Measurements from ENCODE around the gene SAP30L.

The SAP30L gene

GRCh38 chr5:154445422-154446194 is at the start of gene SAP30L:
TSS of gene SAP30L (plus strand) at chr5:154445997. CDS start at chr5:154446605, 608 bp downstream.
- peak; percentile 75 for DNase-seq

- no peak for DNase-seq
These were observed 49.7 kb upstream of the SAP30L start for GRCh38 chr5:154396128-154396527.

GRCh38 chr5:154397652-154398406 is 48.0 kb upstream of the SAP30L start:
- no peak for DNase-seq

GRCh38 chr5:154400678-154401077 is 45.1 kb upstream of the SAP30L start:
- no peak for DNase-seq

- DNase-seq, result no peak
These were observed 44.4 kb upstream of the SAP30L start for GRCh38 chr5:154401355-154401754.

- DNase-seq, result no peak
These were observed 43.9 kb upstream of the SAP30L start for GRCh38 chr5:154401931-154402330.

- DNase-seq, result no peak
These were observed 43.2 kb upstream of the SAP30L start for GRCh38 chr5:154402611-154403010.

GRCh38 chr5:154403234-154403633 is 42.6 kb upstream of the SAP30L start:
- no peak for DNase-seq

GRCh38 chr5:154403776-154404387 is 41.9 kb upstream of the SAP30L start:
- no peak for DNase-seq

- peak; percentile 19 for DNase-seq
These were observed 40.6 kb upstream of the SAP30L start for GRCh38 chr5:154405078-154405792.

GRCh38 chr5:154406231-154406630 is 39.6 kb upstream of the SAP30L start:
- no peak for DNase-seq

GRCh38 chr5:154406826-154407225 is 39.0 kb upstream of the SAP30L start:
- DNase-seq, result no peak

- no peak for DNase-seq
These were observed 37.0 kb upstream of the SAP30L start for GRCh38 chr5:154408811-154409210.

- no peak for DNase-seq
These were observed 36.5 kb upstream of the SAP30L start for GRCh38 chr5:154409230-154409840.

GRCh38 chr5:154410008-154410407 is 35.8 kb upstream of the SAP30L start:
- DNase-seq, result no peak

- no peak for DNase-seq
These were observed 35.0 kb upstream of the SAP30L start for GRCh38 chr5:154410786-154411185.

GRCh38 chr5:154411338-154411737 is 34.5 kb upstream of the SAP30L start:
- no peak for DNase-seq

- no peak for DNase-seq
These were observed 33.5 kb upstream of the SAP30L start for GRCh38 chr5:154412316-154412715.

GRCh38 chr5:154412925-154413324 is 32.9 kb upstream of the SAP30L start:
- DNase-seq, result no peak

GRCh38 chr5:154415114-154415513 is 30.7 kb upstream of the SAP30L start:
- DNase-seq, result no peak

GRCh38 chr5:154418344-154418820 is 27.4 kb upstream of the SAP30L start:
- DNase-seq, result no peak

- no peak for DNase-seq
These were observed 26.6 kb upstream of the SAP30L start for GRCh38 chr5:154419236-154419635.

GRCh38 chr5:154421868-154422267 is 23.9 kb upstream of the SAP30L start:
- DNase-seq, result no peak

Data from KG1 (cell line).